HG03571 (cell line): Measurements from ENCODE around the gene LRRC70.
A peak's percentile ranks its signal among the peaks of the same experiment; 100 is the strongest.
"Not testable (repeated sequence)": the region's sequence is repeated elsewhere in the genome, so short reads cannot be mapped to it uniquely, and the experiment has no call there.

Experiments used
- ATAC-seq: cut with Tn5 transposase; IDR thresholded peaks from one replicate; pipeline ENCODE4 v1.9.1; 2021; ENCODE audit not compliant: unreplicated experiment

LRRC70 gene

GRCh38 chr5:62578540-62578939 lies at the start of gene LRRC70:
TSS of gene LRRC70 (plus strand) at chr5:62578819. CDS start at chr5:62579439, 620 bp downstream.
- peak; percentile 84 for ATAC-seq

- no peak for ATAC-seq
Measured at GRCh38 chr5:62533597-62533996, 45.0 kb upstream of the LRRC70 start.

- no peak for ATAC-seq
Measured at GRCh38 chr5:62534461-62535236, 44.0 kb upstream of the LRRC70 start.

- ATAC-seq = no peak
Measured at GRCh38 chr5:62536232-62536631, 42.4 kb upstream of the LRRC70 start.

- ATAC-seq = no peak
Measured at GRCh38 chr5:62536783-62537182, 41.8 kb upstream of the LRRC70 start.

GRCh38 chr5:62538017-62538942 lies 40.3 kb upstream of the LRRC70 start:
- ATAC-seq = no peak

- no peak for ATAC-seq
Measured at GRCh38 chr5:62542720-62543119, 35.9 kb upstream of the LRRC70 start.

- no peak for ATAC-seq
Measured at GRCh38 chr5:62547945-62548630, 30.5 kb upstream of the LRRC70 start.

- no peak for ATAC-seq
Measured at GRCh38 chr5:62550103-62550502, 28.5 kb upstream of the LRRC70 start.

GRCh38 chr5:62555930-62556329 lies 22.7 kb upstream of the LRRC70 start:
- ATAC-seq = no peak

- ATAC-seq = no peak
Measured at GRCh38 chr5:62558941-62559340, 19.7 kb upstream of the LRRC70 start.

GRCh38 chr5:62560786-62561185 lies 17.8 kb upstream of the LRRC70 start:
- ATAC-seq = no peak

GRCh38 chr5:62561896-62562295 lies 16.7 kb upstream of the LRRC70 start:
- ATAC-seq = no peak

GRCh38 chr5:62562867-62563266 lies 15.8 kb upstream of the LRRC70 start:
- no peak for ATAC-seq

GRCh38 chr5:62564101-62564500 lies 14.5 kb upstream of the LRRC70 start:
- no peak for ATAC-seq

- ATAC-seq = not testable (repeated sequence)
Measured at GRCh38 chr5:62565740-62566139, 12.9 kb upstream of the LRRC70 start.

GRCh38 chr5:62568143-62568542 lies 10.5 kb upstream of the LRRC70 start:
- ATAC-seq = no peak

- ATAC-seq = no peak
Measured at GRCh38 chr5:62568800-62569432, 9.7 kb upstream of the LRRC70 start.

GRCh38 chr5:62569470-62569869 lies 9.1 kb upstream of the LRRC70 start:
- no peak for ATAC-seq

- ATAC-seq = no peak
Measured at GRCh38 chr5:62572918-62573514, 5.6 kb upstream of the LRRC70 start.

GRCh38 chr5:62574599-62574998 lies 4.0 kb upstream of the LRRC70 start:
- ATAC-seq = no peak
